ENCODE measurements around the gene ARHGAP31.

- TF ChIP-seq CTCF (IDR thresholded peaks at IDR 0.05 in 4 of 5, conservative IDR thresholded peaks at IDR 0.05 in 1 of 5): no peak
- no peak for TF ChIP-seq POLR2A (IDR thresholded peaks at IDR 0.05)
Observed at GRCh38 chr3:119401503-119402440, 107.6 kb downstream of the ARHGAP31 start.
